H1 (cell line): Measurements from ENCODE around the gene FGR. TPM values are rescaled to one million over a fixed set of nuclear protein-coding genes. Genes with fewer than 3 reads are reported as not detected.

Experiments used
- CTCF ChIA-PET: fragments of 300-600 bp; sonication (Branson Sonifier 250); formaldehyde crosslinking; loops from one replicate; lab custom pipeline; 2021; ENCODE audit not compliant: partially characterized antibody; lab: Charles Lee
- POLR2A ChIA-PET: fragments of 300-600 bp; sonication (Branson Sonifier 250); formaldehyde crosslinking; loops from one replicate; lab custom pipeline; 2021; ENCODE audit warnings: inconsistent platforms; ENCODE audit not compliant: partially characterized antibody; lab: Charles Lee
- DNase-seq, 2 experiments: peaks; one replicate each; pipeline versions ENCODE4 v3.0.0 to v3.0.0-alpha.2; 2010 to 2022; ENCODE audit warnings: low spot score in 2 of 2, low read depth in 1 of 2, mixed read lengths in 1 of 2
- FAIRE-seq: peaks from 2 replicates; lab custom pipeline; 2011; peaks lifted over from hg19 to GRCh38; lab: Jason Lieb, UNC
- H2AFZ ChIP-seq: 2 replicates; pipeline ENCODE4 v1.8.1; 2012; ENCODE audit warnings: low read length, inconsistent platforms
- H2AK5ac ChIP-seq: 2 replicates; pipeline ENCODE4 v1.6.1; 2013; ENCODE audit warnings: low read depth, low read length
- H2BK120ac ChIP-seq: replicated peaks from 2 replicates; pipeline ENCODE3; 2013; ENCODE audit warnings: low read depth, low read length, inconsistent platforms
- H2BK12ac ChIP-seq: 2 replicates; pipeline ENCODE4 v1.6.1; 2013; ENCODE audit warnings: low read depth, low read length
- H2BK15ac ChIP-seq: 2 replicates; pipeline ENCODE4 v1.6.1; 2013; ENCODE audit warnings: low read length
- H2BK20ac ChIP-seq: 2 replicates; pipeline ENCODE4 v1.6.1; 2013; ENCODE audit warnings: low read length
- H2BK5ac ChIP-seq: 2 replicates; pipeline ENCODE4 v1.6.1; 2013; ENCODE audit warnings: low read depth, low read length
- H3K14ac ChIP-seq: 2 replicates; pipeline ENCODE4 v1.6.1; 2013; ENCODE audit warnings: inconsistent platforms; ENCODE audit not compliant: insufficient read length
- H3K18ac ChIP-seq: 2 replicates; pipeline ENCODE4 v1.6.1; 2013; ENCODE audit warnings: low read length; ENCODE audit errors: extremely low read depth
- H3K23ac ChIP-seq: 2 replicates; pipeline ENCODE4 v1.6.1; 2013; ENCODE audit warnings: inconsistent platforms; ENCODE audit not compliant: insufficient read length
- H3K23me2 ChIP-seq: 2 replicates; pipeline ENCODE4 v1.6.1; 2013; ENCODE audit warnings: low read depth, low read length
- H3K27ac ChIP-seq: 2 replicates; pipeline ENCODE4 v1.6.1; 2011; ENCODE audit warnings: low read depth, low read length, inconsistent platforms
- H3K27me3 ChIP-seq, 4 experiments: replicated peaks in 1 of 4; 1 replicate in 1 of 4; 2 replicates in 3 of 4; pipeline versions ENCODE4 v1.6.1 to v1.8.1; 2011 to 2013; ENCODE audit warnings: low read length in 3 of 4, mild to moderate bottlenecking in 3 of 4, inconsistent platforms in 2 of 4, mixed read lengths in 2 of 4, moderate library complexity in 1 of 4; ENCODE audit not compliant: control insufficient read depth in 3 of 4, insufficient read depth in 3 of 4; ENCODE audit errors: extremely low read depth in 1 of 4
- H3K36me3 ChIP-seq, 4 experiments: 2 replicates each; pipeline versions ENCODE4 v1.6.1 to v1.8.1; 2011 to 2013; ENCODE audit warnings: mild to moderate bottlenecking in 4 of 4, low read length in 3 of 4, moderate library complexity in 2 of 4, control low read depth in 1 of 4, inconsistent platforms in 1 of 4; ENCODE audit not compliant: insufficient read depth in 4 of 4, control insufficient read depth in 2 of 4
- H3K4ac ChIP-seq: replicated peaks from 2 replicates; pipeline ENCODE3; 2013; ENCODE audit warnings: low read length, low read depth, mixed read lengths, inconsistent platforms; ENCODE audit not compliant: insufficient read length
- H3K4me1 ChIP-seq, 4 experiments: replicated peaks in 1 of 4; 1 replicate in 1 of 4; 2 replicates in 3 of 4; pipeline versions ENCODE4 v1.6.1 to v1.8.1; 2011 to 2013; ENCODE audit warnings: low read length in 3 of 4, inconsistent platforms in 2 of 4, mixed read lengths in 1 of 4; ENCODE audit not compliant: insufficient read depth in 4 of 4, control insufficient read depth in 3 of 4
- H3K4me2 ChIP-seq, 2 experiments: 2 replicates each; pipeline versions ENCODE4 v1.6.1 to v1.8.1; 2011 to 2013; ENCODE audit warnings: low read depth in 2 of 2, low read length in 2 of 2, control low read depth in 1 of 2, inconsistent platforms in 1 of 2, mild to moderate bottlenecking in 1 of 2; ENCODE audit not compliant: insufficient read depth in 1 of 2
- H3K4me3 ChIP-seq, 4 experiments: fragments of 200-600, 300-600 bp in 1 of 4; sonication (generic), shearing (Covaris generic), sonication (Bioruptor Twin) in 1 of 4; 2 replicates each; pipeline versions ENCODE4 v1.5.1 to v1.8.1; 2011 to 2016; ENCODE audit warnings: low read length in 4 of 4, low read depth in 3 of 4, control low read depth in 2 of 4, inconsistent platforms in 2 of 4, mild to moderate bottlenecking in 2 of 4, mixed read lengths in 1 of 4, moderate library complexity in 1 of 4; ENCODE audit not compliant: insufficient read depth in 2 of 4; ENCODE audit errors: extremely low read depth in 1 of 4
- H3K56ac ChIP-seq: replicated peaks from 2 replicates; pipeline ENCODE3; 2013; ENCODE audit warnings: low read depth, mild to moderate bottlenecking, mixed read lengths, low read length, inconsistent platforms; ENCODE audit not compliant: insufficient read length
- H3K79me1 ChIP-seq: 2 replicates; pipeline ENCODE4 v1.6.1; 2013; ENCODE audit warnings: low read depth, low read length, control low read depth
- H3K79me2 ChIP-seq, 2 experiments: 2 replicates each; pipeline versions ENCODE4 v1.6.1 to v1.8.1; 2012 to 2013; ENCODE audit warnings: low read length in 2 of 2, mild to moderate bottlenecking in 2 of 2, inconsistent platforms in 1 of 2; ENCODE audit not compliant: insufficient read depth in 2 of 2, control insufficient read depth in 1 of 2
- H3K9ac ChIP-seq, 4 experiments: replicated peaks in 1 of 4; 1 replicate in 1 of 4; 2 replicates in 3 of 4; pipeline versions ENCODE4 v1.6.1 to v1.8.1; 2011 to 2013; ENCODE audit warnings: low read depth in 3 of 4, low read length in 3 of 4, control low read depth in 2 of 4, mild to moderate bottlenecking in 2 of 4, moderate library complexity in 2 of 4, inconsistent platforms in 1 of 4; ENCODE audit errors: extremely low read depth in 1 of 4
- H3K9me3 ChIP-seq, 2 experiments: 2 replicates each; pipeline versions ENCODE4 v1.6.1 to v1.8.1; 2012 to 2013; ENCODE audit warnings: mild to moderate bottlenecking in 2 of 2, moderate library complexity in 2 of 2, control low read depth in 1 of 2, inconsistent platforms in 1 of 2, low read depth in 1 of 2, low read length in 1 of 2, mixed read lengths in 1 of 2; ENCODE audit not compliant: insufficient read depth in 2 of 2
- H4K20me1 ChIP-seq, 2 experiments: replicated peaks in 1 of 2; 2 replicates each; pipeline versions ENCODE3 to v1.8.1; 2011 to 2013; ENCODE audit warnings: inconsistent platforms in 2 of 2, low read length in 2 of 2, mild to moderate bottlenecking in 1 of 2; ENCODE audit not compliant: insufficient read depth in 2 of 2, control insufficient read depth in 1 of 2
- H4K5ac ChIP-seq: 2 replicates; pipeline ENCODE4 v1.6.1; 2013; ENCODE audit warnings: low read length, low read depth, mixed read lengths, inconsistent platforms; ENCODE audit not compliant: insufficient read length
- H4K8ac ChIP-seq: 2 replicates; pipeline ENCODE4 v1.8.0; 2013; ENCODE audit warnings: mild to moderate bottlenecking, moderate library complexity, low read length, inconsistent platforms; ENCODE audit not compliant: insufficient read depth; ENCODE audit errors: extremely low read depth
- H4K91ac ChIP-seq: replicated peaks from 2 replicates; pipeline ENCODE3; 2013; ENCODE audit warnings: low read length, mixed read lengths, inconsistent platforms; ENCODE audit not compliant: insufficient read length
- ASH2L ChIP-seq: fragments of 200-600, 300-600 bp; sonication (generic); IDR thresholded peaks from one replicate; pipeline ENCODE4 v1.7.1; 2017; ENCODE audit warnings: low read length
- CBX8 ChIP-seq: fragments of 300-800, 300-1000 bp; sonication (generic); IDR thresholded peaks from 2 replicates; pipeline ENCODE4 v1.7.1; 2016; ENCODE audit warnings: low read depth, low read length, borderline replicate concordance
- CEBPB ChIP-seq: IDR thresholded peaks from 2 replicates; pipeline ENCODE4 v1.6.1; 2012; ENCODE audit warnings: low read depth, low read length
- JUN ChIP-seq: IDR thresholded peaks from 2 replicates; pipeline ENCODE4 v1.6.1; 2011; ENCODE audit warnings: low read depth, mild to moderate bottlenecking, improper control_type of control experiment, low read length
- NRF1 ChIP-seq: IDR thresholded peaks from 2 replicates; pipeline ENCODE4 v1.6.1; 2011; ENCODE audit warnings: mild to moderate bottlenecking, low read depth, low read length, improper control_type of control experiment
- POU5F1 ChIP-seq: IDR thresholded peaks from 2 replicates; pipeline ENCODE4 v1.6.1; 2011; ENCODE audit warnings: low read depth, mild to moderate bottlenecking, low read length, moderate library complexity
- RAD21 ChIP-seq, 2 experiments: IDR thresholded peaks in 1 of 2; conservative IDR thresholded peaks in 1 of 2; 2 replicates each; pipeline ENCODE4 v1.6.1; 2011; ENCODE audit warnings: low read depth in 2 of 2, low read length in 2 of 2, improper control_type of control experiment in 1 of 2, inconsistent platforms in 1 of 2, mild to moderate bottlenecking in 1 of 2, moderate library complexity in 1 of 2
- RNF2 ChIP-seq: fragments of 200-900, 300-1000 bp; sonication (generic); IDR thresholded peaks from 2 replicates; pipeline ENCODE4 v1.7.1; 2016; ENCODE audit warnings: borderline replicate concordance, low read depth, mild to moderate bottlenecking, antibody characterized with exemption, low read length; ENCODE audit not compliant: poor library complexity, severe bottlenecking; ENCODE audit errors: missing control alignments
- RXRA ChIP-seq: IDR thresholded peaks from 2 replicates; pipeline ENCODE4 v1.6.1; 2011; ENCODE audit warnings: low read depth, mild to moderate bottlenecking, low read length, moderate library complexity; ENCODE audit not compliant: insufficient read depth
- SRF ChIP-seq: IDR thresholded peaks from 2 replicates; pipeline ENCODE4 v1.6.1; 2011; ENCODE audit warnings: mild to moderate bottlenecking, low read depth, low read length, moderate library complexity
- TEAD4 ChIP-seq: IDR thresholded peaks from 2 replicates; pipeline ENCODE4 v1.6.1; 2012; ENCODE audit warnings: low read depth, low read length, inconsistent platforms, mixed read lengths
- WGBS, 2 experiments: shearing (Covaris generic) in 1 of 2; methylation state at CpG; one replicate each; pipeline versions ENCODE4 v1.1.6 to v1.1.7; 2013 to 2015; ENCODE audit warnings: low lambda C conversion rate in 2 of 2, mixed read lengths in 2 of 2, inconsistent platforms in 1 of 2, low coverage in 1 of 2, missing lambda C conversion rate in 1 of 2; ENCODE audit not compliant: insufficient replicate concordance in 2 of 2, insufficient coverage in 1 of 2, insufficient read length in 1 of 2; ENCODE audit errors: extremely low coverage in 1 of 2, missing lambda C conversion rate in 1 of 2; 5-methylcytosine and 5-hydroxymethylcytosine counted together
- polyA plus RNA-seq, 7 experiments: library from polyadenylated mRNA; depleted of rRNA in 3 of 7; stranded (reverse) in 5 of 7; unstranded in 2 of 7; fragments of >200 nt in 5 of 7; fragments of 200-250 nt in 2 of 7; gene quantifications; 1 replicate in 5 of 7; 2 replicates in 1 of 7; 4 replicates in 1 of 7; pipeline versions ENCODE4 v1.2.1 to v1.2.3, GENCODE V29; 2011 to 2013; ENCODE audit warnings: missing spikeins in 2 of 7, mixed read lengths in 2 of 7
- total RNA-seq: library from RNA; stranded (reverse); fragmentation: NEBNext Ultra II Directional; extraction: Animal tissue kit (Norgen Biotek cat#: 25700); gene quantifications from 2 replicates; pipeline ENCODE4 v1.2.1, GENCODE V29; 2021
- TF ChIP-seq, protein P1 (sequence below): IDR thresholded peaks from 2 replicates; pipeline ENCODE4 v1.6.1; 2012; ENCODE audit warnings: inconsistent platforms

The FGR gene
- total and polyA plus RNA-seq, 2 of the 8 experiments (the other 6 are each of a cell fraction or from before 2014, with no cell fraction given): 0.22 to 0.95 TPM

DNA sequence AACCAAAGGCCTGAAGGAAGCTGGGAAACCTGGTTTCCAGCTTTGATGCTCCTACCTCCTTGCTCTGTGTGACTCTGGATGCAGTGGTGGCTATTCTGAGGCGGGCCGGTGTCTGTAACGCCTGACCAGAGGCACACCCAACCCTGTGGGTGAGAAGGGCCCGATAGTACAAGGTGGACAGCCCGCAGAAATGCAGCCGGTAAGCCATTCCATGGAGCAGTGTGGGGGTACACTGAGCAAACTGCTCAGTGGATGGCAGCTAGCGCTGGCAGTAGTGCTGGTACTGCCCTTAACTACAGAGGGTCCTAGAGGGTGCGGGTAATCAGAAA, 67.0 kb downstream of the FGR start:
- H3K56ac ChIP-seq: no peak overlapping the region
- POLR2A ChIA-PET: interaction anchor here (1.1 to 25.0 kb wide), 6 partner anchors 6 to 168 kb away, joined by 3 to 355 read pairs (median 224); partner anchors contain the start of genes AHDC1 and WASF2
- no peak overlapping the region for H2AFZ ChIP-seq
- H2BK12ac ChIP-seq: no peak overlapping the region
- peaks cover 14 to 24% of the 10 kb centered on the region in 2 experiments for H4K20me1 ChIP-seq
- H3K9me3 ChIP-seq: no peaks in the 10 kb centered on the region
- H3K23ac ChIP-seq: no peak overlapping the region
- WGBS, 2 experiments: 82% methylated on average over 8 of the region's 8 CpGs; no CpG with 5 or more reads in 1 of the 2 experiments
- H2BK20ac ChIP-seq: no peak overlapping the region
- H3K4me2 ChIP-seq: peak overlapping the region; percentile 59 to 64
- H3K36me3 ChIP-seq: no peaks in the 10 kb centered on the region
- no peak overlapping the region for H4K8ac ChIP-seq
- peak overlapping the region in 3 of 4 experiments; percentile 1 to 43 (median 29); a peak in 6 of 8 replicates for H3K4me3 ChIP-seq
- no peak overlapping the region for H3K4ac ChIP-seq
- H3K14ac ChIP-seq: no peak overlapping the region
- no peak overlapping the region for H3K9ac ChIP-seq
- peak overlapping the region; percentile 27 for H4K91ac ChIP-seq
- H3K18ac ChIP-seq: peak overlapping the region; percentile 64; the same call in 1 of the 2 replicates
- peaks cover 8% of the 10 kb centered on the region for H3K79me1 ChIP-seq
- peak overlapping the region; percentile 55; the same call in 1 of the 2 replicates for H2BK5ac ChIP-seq
- peaks cover 0 to 49% of the 10 kb centered on the region in 2 experiments; a peak in 1 of 4 replicates for H3K79me2 ChIP-seq
- H4K5ac ChIP-seq: peak overlapping the region; percentile 12
- CTCF ChIA-PET: interaction anchor here (0.8 to 56.1 kb wide), 20 partner anchors 10 to 177 kb away, joined by 3 to 1807 read pairs (median 4); partner anchors contain the start of gene AHDC1
- 0 out of 2 replicates have a peak overlapping the region, but pooled peaks have one; percentile 32 for H2AK5ac ChIP-seq
- peak overlapping the region; percentile 19 for H2BK15ac ChIP-seq
- H2BK120ac ChIP-seq: no peak overlapping the region
- 0 out of 2 replicates have a peak, but pooled peaks cover 6% of the 10 kb centered on the region for H3K23me2 ChIP-seq
- DNase-seq: no peak
- no peaks in the 10 kb centered on the region for H3K27me3 ChIP-seq
- H3K4me1 ChIP-seq: peaks cover 32 to 76% (median 65%) of the 10 kb centered on the region in 4 experiments
- no peak for FAIRE-seq
- H3K27ac ChIP-seq: peak overlapping the region; percentile 1; the same call in 1 of the 2 replicates
- TF ChIP-seq RXRA (no peak), NRF1 (no peak), SRF (no peak), ASH2L (no peak), RAD21 (IDR thresholded peaks at IDR 0.05 in 1 of 2, conservative IDR thresholded peaks at IDR 0.05 in 1 of 2; ENCODE audit: low read depth in 2 of 2, low read length in 2 of 2) (no peak), TEAD4 (no peak), CEBPB (no peak), JUN (no peak), RNF2 (no peak), CBX8 (no peak), POU5F1 (no peak)
- TF ChIP-seq, protein P1, sequence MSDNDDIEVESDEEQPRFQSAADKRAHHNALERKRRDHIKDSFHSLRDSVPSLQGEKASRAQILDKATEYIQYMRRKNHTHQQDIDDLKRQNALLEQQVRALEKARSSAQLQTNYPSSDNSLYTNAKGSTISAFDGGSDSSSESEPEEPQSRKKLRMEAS: no peak
